ENCODE measurements around the gene SMIM10L2A. TPM values are rescaled to one million over a fixed set of nuclear protein-coding genes. Genes with fewer than 3 reads are reported as not detected.
"Not testable (repeated sequence)": the region's sequence is repeated elsewhere in the genome, so short reads cannot be mapped to it uniquely, and the experiment has no call there.

Gene SMIM10L2A
- total RNA-seq, 1 donor from 2014 or later = 1.5 TPM

DNA sequence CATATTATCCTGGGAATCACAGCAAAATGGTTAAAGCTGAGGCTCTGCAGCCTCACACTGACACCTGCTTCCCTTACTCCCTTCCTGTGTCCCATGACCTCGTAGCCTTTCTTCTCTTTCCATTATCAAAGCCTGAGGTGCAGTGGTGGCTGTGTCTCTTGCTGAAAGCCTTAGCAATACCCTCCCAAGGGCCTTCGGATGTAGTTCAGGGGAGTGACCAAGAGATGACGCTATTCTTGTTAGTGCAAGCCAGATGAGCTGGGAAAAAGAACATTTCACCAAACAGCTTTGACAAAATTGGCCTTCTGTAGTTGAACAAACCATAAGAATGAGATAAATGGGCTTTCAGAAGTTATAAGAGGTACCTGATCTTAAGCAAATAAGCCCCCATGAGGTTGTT, 31.6 kb downstream of the SMIM10L2A start:
- H3K36me3 ChIP-seq = no peaks in the 10 kb centered on the region
- no peak for TF ChIP-seq POLR2A (IDR thresholded peaks at IDR 0.05)
- no peaks in the 10 kb centered on the region for H3K4me1 ChIP-seq
- no peak overlapping the region for H3K27ac ChIP-seq
- H3K27me3 ChIP-seq = no peaks in the 10 kb centered on the region
- peaks cover 2% of the 10 kb centered on the region for H3K9me3 ChIP-seq
- no peak for DNase-seq (ENCODE audit: extremely low spot score in 2 of 2)
- intact Hi-C loops (cut with DNase I) = no loop called here
- no peak overlapping the region for H3K4me3 ChIP-seq

DNA sequence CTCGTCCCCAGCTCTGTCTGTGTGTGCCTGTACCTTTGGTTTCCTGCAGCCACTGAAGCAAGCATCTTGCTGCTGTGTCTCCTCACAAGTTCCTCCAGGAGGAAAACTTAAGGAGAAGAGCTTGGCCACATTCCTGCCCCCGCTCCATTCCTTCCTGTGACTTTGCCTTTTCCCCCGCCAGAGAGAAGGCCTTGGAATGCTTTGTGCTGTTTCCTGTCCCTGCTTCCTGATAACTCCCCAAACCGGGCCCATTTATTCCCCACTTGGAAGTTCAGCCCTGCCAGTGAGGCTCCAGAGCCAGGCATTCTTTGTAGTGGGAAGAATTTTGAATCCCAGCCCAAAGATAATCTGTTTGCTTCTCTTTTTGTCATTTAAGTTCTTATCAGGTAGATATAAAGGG, 33.1 kb downstream of the SMIM10L2A start:
- Histone ChIP-seq H3K4me3 (no peak overlapping the region), H3K9me3 (peaks cover 2% of the 10 kb centered on the region), H3K27me3 (no peaks in the 10 kb centered on the region), H3K4me1 (no peaks in the 10 kb centered on the region), H3K27ac (no peak overlapping the region), H3K36me3 (no peaks in the 10 kb centered on the region)
- no peak for DNase-seq (ENCODE audit: extremely low spot score in 2 of 2)
- intact Hi-C loops (cut with DNase I) = no loop called here
- TF ChIP-seq POLR2A (IDR thresholded peaks at IDR 0.05) = no peak
- TF ChIP-seq POLR2AphosphoS5 (IDR thresholded peaks at IDR 0.05; ENCODE audit: insufficient read depth in 1 of 2, low read depth in 1 of 2) = no peak
- no peak for TF ChIP-seq CTCF (IDR thresholded peaks at IDR 0.05)

GRCh38 chrX:135461756-135462155, 40.0 kb downstream of the SMIM10L2A start:
- H3K9me3 ChIP-seq; intact Hi-C loops (cut with DNase I); H3K27ac ChIP-seq; H3K27me3 ChIP-seq; H3K4me1 ChIP-seq; DNase-seq (ENCODE audit: extremely low spot score in 2 of 2); H3K4me3 ChIP-seq; H3K36me3 ChIP-seq: not testable (repeated sequence)

DNA sequence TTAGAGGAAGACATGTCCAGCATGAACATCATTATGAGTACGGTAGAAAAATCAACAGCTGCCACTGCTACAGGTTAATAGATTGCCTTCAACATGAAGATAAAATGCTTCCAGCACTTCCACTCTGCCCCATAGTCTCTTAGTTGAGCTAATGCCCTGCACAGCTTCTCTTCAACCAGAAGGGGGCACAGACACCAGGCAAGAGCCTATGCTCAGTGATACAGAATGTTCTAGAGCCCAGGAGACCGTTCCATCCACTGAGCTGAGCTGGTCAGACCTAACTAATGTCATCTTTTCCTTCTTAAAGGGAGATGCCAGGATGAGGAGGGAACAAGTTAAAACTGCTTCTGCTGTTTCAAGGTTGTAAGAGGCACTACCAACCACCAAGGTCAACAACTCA, 42.2 kb downstream of the SMIM10L2A start:
- no peaks in the 10 kb centered on the region for H3K27me3 ChIP-seq
- H3K4me1 ChIP-seq = no peaks in the 10 kb centered on the region
- TF ChIP-seq POLR2A (IDR thresholded peaks at IDR 0.05) = no peak
- no peak for TF ChIP-seq POLR2AphosphoS5 (IDR thresholded peaks at IDR 0.05; ENCODE audit: insufficient read depth in 1 of 2, low read depth in 1 of 2)
- no peak for TF ChIP-seq CTCF (IDR thresholded peaks at IDR 0.05)
- DNase-seq (ENCODE audit: extremely low spot score in 2 of 2) = no peak
- H3K4me3 ChIP-seq = no peak overlapping the region
- no peak overlapping the region for H3K27ac ChIP-seq
- no peaks in the 10 kb centered on the region for H3K36me3 ChIP-seq
- intact Hi-C loops (cut with DNase I) = no loop called here
- no peaks in the 10 kb centered on the region for H3K9me3 ChIP-seq

GRCh38 chrX:135476378-135476777, 54.6 kb downstream of the SMIM10L2A start:
- no peak overlapping the region for H3K4me3 ChIP-seq
- intact Hi-C loops (cut with DNase I) = no loop called here
- no peaks in the 10 kb centered on the region for H3K36me3 ChIP-seq
- no peak overlapping the region for H3K27ac ChIP-seq
- no peak for DNase-seq (ENCODE audit: extremely low spot score in 2 of 2)
- no peaks in the 10 kb centered on the region for H3K4me1 ChIP-seq
- TF ChIP-seq POLR2AphosphoS5 (IDR thresholded peaks at IDR 0.05; ENCODE audit: insufficient read depth in 1 of 2, low read depth in 1 of 2) = no peak
- TF ChIP-seq CTCF (IDR thresholded peaks at IDR 0.05) = no peak
- TF ChIP-seq POLR2A (IDR thresholded peaks at IDR 0.05) = no peak
- H3K9me3 ChIP-seq = no peaks in the 10 kb centered on the region
- H3K27me3 ChIP-seq = no peaks in the 10 kb centered on the region

GRCh38 chrX:135477576-135477975, 55.8 kb downstream of the SMIM10L2A start:
- H3K27me3 ChIP-seq = no peaks in the 10 kb centered on the region
- no peaks in the 10 kb centered on the region for H3K4me1 ChIP-seq
- H3K9me3 ChIP-seq = no peaks in the 10 kb centered on the region
- no peak overlapping the region for H3K4me3 ChIP-seq
- no peak overlapping the region for H3K27ac ChIP-seq
- no peaks in the 10 kb centered on the region for H3K36me3 ChIP-seq
- no peak for TF ChIP-seq POLR2A (IDR thresholded peaks at IDR 0.05)
- no peak for DNase-seq (ENCODE audit: extremely low spot score in 2 of 2)
- intact Hi-C loops (cut with DNase I) = no loop called here

Small RNA genes within 50 kb of the gene (small RNA-seq; reads per million reads assigned to genes)
- not detected for gene RNA5SP515

Other genes with a start within 250 kb of the SMIM10L2A start
- not detected for gene ETDA, start 169.9 kb upstream of the SMIM10L2A start, total RNA-seq
- gene ETDC, start 112.5 kb upstream of the SMIM10L2A start, total RNA-seq = not detected
- gene ZNF75D, start 77.8 kb upstream of the SMIM10L2A start, total RNA-seq = 5.2 TPM
- gene ZNF449, start 77.1 kb upstream of the SMIM10L2A start, total RNA-seq = 9.6 TPM
- gene INTS6L, start 98.7 kb downstream of the SMIM10L2A start, total RNA-seq = 14.7 TPM